H1 (cell line): ENCODE results near the gene LCLAT1. TPM values are rescaled to one million over a fixed set of nuclear protein-coding genes. Genes with fewer than 3 reads are reported as not detected.

Experiments
- BRCA1 ChIP-seq: IDR thresholded peaks from 2 replicates; pipeline ENCODE4 v1.6.1; 2012; ENCODE audit warnings: low read depth, low read length, improper control_type of control experiment
- MAX ChIP-seq: IDR thresholded peaks from 2 replicates; pipeline ENCODE4 v1.6.1; 2012; ENCODE audit warnings: inconsistent platforms
- ZNF274 ChIP-seq: IDR thresholded peaks from 2 replicates; pipeline ENCODE4 v1.7.0; 2012; ENCODE audit warnings: low read length, borderline replicate concordance; ENCODE audit errors: extremely low read depth
- polyA plus RNA-seq, 7 experiments: library from polyadenylated mRNA; depleted of rRNA in 3 of 7; stranded (reverse) in 5 of 7; unstranded in 2 of 7; fragments of >200 nt in 5 of 7; fragments of 200-250 nt in 2 of 7; gene quantifications; 1 replicate in 5 of 7; 2 replicates in 1 of 7; 4 replicates in 1 of 7; pipeline versions ENCODE4 v1.2.1 to v1.2.3, GENCODE V29; 2011 to 2013; ENCODE audit warnings: missing spikeins in 2 of 7, mixed read lengths in 2 of 7
- total RNA-seq: library from RNA; stranded (reverse); fragmentation: NEBNext Ultra II Directional; extraction: Animal tissue kit (Norgen Biotek cat#: 25700); gene quantifications from 2 replicates; pipeline ENCODE4 v1.2.1, GENCODE V29; 2021

The LCLAT1 gene
- total and polyA plus RNA-seq, 2 of the 8 experiments (the other 6 are each of a cell fraction or from before 2014, with no cell fraction given): 7.6 to 22.0 TPM

- TF ChIP-seq MAX (no peak), ZNF274 (no peak), BRCA1 (no peak)
Measured at GRCh38 chr2:30664761-30665358, 217.8 kb downstream of the LCLAT1 start (continued).
